ENCODE results near the gene CBR4.
"Not testable (repeated sequence)": the region's sequence is repeated elsewhere in the genome, so short reads cannot be mapped to it uniquely, and the experiment has no call there.

Gene CBR4

DNA sequence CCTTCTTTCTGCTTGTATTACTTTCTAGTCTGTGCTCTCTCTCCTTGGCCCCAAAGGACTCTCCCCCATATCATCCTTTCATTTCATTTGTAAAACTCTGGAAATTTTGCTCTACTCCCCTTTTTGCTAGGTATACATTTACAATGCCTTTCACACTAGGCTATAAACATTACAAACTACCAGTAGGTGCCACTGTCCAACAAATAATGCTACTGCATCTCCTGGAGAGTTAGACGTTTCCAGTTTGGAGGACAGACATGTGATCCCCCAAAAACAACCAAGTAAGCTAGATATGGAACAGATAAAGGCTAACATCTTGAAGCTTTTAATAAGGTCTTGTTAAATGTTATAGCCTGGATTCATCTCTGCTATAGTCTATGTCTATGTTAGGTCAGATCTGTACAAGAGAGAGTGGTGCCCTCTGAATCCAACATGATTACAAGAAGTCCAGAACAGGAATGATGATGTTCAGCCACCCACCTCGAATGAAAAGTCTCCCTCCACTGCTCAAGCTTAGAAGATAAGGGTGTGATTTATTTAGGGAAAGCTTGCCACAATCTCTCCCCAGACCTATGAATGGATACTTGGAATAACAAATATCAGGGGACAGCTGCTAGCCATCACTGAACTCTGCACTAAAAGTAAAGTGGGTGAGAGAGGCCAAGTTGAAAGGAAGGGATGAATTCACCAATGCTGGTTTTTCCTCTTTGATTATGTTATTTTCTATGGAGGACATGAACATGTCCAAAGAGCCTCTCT is 14.3 kb downstream of the CBR4 start:
- no peak overlapping the region for H3K4me3 ChIP-seq (ENCODE audit: low read depth, low read length)
- DNase-seq (ENCODE audit: low read depth, low spot score): peak; percentile 17
- TF ChIP-seq, protein P1, sequence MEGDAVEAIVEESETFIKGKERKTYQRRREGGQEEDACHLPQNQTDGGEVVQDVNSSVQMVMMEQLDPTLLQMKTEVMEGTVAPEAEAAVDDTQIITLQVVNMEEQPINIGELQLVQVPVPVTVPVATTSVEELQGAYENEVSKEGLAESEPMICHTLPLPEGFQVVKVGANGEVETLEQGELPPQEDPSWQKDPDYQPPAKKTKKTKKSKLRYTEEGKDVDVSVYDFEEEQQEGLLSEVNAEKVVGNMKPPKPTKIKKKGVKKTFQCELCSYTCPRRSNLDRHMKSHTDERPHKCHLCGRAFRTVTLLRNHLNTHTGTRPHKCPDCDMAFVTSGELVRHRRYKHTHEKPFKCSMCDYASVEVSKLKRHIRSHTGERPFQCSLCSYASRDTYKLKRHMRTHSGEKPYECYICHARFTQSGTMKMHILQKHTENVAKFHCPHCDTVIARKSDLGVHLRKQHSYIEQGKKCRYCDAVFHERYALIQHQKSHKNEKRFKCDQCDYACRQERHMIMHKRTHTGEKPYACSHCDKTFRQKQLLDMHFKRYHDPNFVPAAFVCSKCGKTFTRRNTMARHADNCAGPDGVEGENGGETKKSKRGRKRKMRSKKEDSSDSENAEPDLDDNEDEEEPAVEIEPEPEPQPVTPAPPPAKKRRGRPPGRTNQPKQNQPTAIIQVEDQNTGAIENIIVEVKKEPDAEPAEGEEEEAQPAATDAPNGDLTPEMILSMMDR (IDR thresholded peaks at IDR 0.05; ENCODE audit: low read depth, low read length): peak; percentile 15
- in situ Hi-C loops (cut with HindIII; ENCODE audit: low sequenced_read_pairs): no loop called here

DNA sequence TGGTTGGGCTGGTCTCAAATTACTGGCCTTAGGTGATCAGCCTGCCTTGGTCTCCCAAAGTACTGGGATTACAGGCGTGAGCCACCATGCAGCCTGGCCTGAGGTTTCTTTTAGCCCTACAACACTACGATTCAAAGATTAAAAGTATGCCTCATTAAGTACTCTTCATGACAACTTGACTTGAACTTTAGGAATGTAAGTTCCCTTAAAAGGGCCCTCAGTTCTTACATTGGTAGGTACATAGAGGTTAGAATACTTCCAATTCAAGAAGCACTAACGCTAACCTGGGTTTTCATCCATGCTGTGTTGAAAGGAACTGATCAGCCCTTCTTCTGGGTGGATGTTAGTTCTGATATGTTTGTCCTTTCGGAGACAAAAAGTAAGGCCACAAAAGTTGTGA is 15.1 kb downstream of the CBR4 start:
- no peak for DNase-seq (ENCODE audit: low read depth, low spot score)
- in situ Hi-C loops (cut with HindIII; ENCODE audit: low sequenced_read_pairs): no loop called here
- no peak overlapping the region for H3K4me3 ChIP-seq (ENCODE audit: low read depth, low read length)
- TF ChIP-seq, protein P1 (IDR thresholded peaks at IDR 0.05; ENCODE audit: low read depth, low read length): no peak

DNA sequence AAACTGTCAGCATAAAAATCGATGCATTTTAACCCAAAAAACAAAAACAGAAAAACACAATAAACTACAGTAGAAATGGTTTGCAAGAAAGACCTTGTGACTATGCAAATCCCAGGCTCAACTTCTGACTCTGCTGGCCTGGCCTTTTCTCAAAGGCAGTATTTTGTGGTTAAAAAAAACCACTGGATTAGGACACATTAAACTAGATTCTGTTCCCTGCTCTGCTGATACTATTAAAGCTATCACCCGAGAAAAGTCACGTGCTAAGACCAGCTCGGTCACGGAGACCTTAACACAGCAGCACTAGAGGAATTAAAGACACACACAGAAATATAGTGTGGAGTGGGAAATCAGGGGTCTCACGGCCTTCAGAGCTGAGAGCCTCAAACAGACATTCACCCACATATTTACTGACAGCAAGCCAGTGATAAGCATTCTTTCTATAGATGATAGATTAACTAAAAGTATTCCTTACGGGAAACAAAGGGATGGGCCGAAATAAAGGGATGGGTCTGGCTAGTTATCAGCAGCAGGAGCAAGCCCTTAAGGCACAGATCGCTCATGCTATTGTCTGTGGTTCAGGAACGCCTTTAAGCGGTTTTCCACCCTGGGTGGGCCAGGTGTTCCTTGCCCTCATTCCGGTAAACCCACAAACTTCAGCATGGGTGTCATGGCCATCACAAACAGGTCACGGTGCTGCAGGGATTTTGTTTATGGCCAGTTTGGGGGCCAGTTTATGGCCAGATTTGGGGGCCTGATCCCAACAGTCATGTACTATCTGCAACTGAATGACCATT is 16.1 kb downstream of the CBR4 start:
- H3K4me3 ChIP-seq (ENCODE audit: low read depth, low read length): no peak overlapping the region
- in situ Hi-C loops (cut with HindIII; ENCODE audit: low sequenced_read_pairs): no loop called here
- DNase-seq (ENCODE audit: low read depth, low spot score): peak; percentile 18
- TF ChIP-seq, protein P1 (IDR thresholded peaks at IDR 0.05; ENCODE audit: low read depth, low read length): no peak

DNA sequence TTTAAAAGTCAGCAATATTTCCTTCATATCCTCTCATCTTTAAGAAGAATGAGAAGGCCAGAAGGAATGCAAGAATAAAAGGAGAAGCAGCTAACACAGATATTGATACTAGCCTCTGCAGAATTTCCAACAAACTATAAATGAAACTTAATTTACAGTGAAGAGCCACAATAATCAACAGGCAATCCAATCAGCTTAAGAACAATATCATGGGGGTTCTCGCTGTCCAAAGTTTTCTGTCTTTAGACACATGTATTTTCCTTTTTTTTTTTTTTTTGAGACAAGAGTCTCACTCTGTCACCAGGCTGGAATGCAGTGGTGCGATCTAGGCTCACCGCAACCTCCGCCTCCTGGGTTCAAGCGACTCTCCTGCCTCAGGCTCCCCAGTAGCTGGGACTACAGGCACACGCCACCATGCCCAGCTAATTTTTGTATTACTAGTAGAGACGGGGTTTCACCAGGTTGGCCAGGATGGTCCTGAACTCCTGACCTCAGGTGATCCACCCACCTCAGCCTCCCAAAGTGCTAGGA is 17.0 kb downstream of the CBR4 start:
- H3K4me3 ChIP-seq (ENCODE audit: low read depth, low read length); in situ Hi-C loops (cut with HindIII; ENCODE audit: low sequenced_read_pairs); DNase-seq (ENCODE audit: low read depth, low spot score): not testable (repeated sequence)

DNA sequence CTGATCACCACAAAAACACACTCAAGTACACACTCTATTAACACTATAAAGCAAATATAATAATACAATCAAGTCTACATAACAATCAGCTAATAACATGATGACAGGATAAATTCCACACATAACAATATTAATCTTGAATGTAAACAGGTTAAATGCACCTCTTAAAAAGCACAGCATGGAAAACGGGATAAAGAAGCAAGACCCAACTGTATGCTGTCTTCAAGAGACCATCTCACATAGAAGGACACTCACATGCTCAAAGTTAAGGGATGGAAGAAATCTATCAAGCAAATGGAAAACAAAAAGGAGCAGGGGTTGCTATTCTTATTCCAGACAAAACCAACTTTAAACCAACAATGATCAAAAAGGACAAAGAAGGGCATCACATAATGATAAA is 28.1 kb downstream of the CBR4 start:
- no peak for DNase-seq (ENCODE audit: low read depth, low spot score)
- H3K4me3 ChIP-seq (ENCODE audit: low read depth, low read length): no peak overlapping the region
- in situ Hi-C loops (cut with HindIII; ENCODE audit: low sequenced_read_pairs): no loop called here
- TF ChIP-seq, protein P1 (IDR thresholded peaks at IDR 0.05; ENCODE audit: low read depth, low read length): no peak

DNA sequence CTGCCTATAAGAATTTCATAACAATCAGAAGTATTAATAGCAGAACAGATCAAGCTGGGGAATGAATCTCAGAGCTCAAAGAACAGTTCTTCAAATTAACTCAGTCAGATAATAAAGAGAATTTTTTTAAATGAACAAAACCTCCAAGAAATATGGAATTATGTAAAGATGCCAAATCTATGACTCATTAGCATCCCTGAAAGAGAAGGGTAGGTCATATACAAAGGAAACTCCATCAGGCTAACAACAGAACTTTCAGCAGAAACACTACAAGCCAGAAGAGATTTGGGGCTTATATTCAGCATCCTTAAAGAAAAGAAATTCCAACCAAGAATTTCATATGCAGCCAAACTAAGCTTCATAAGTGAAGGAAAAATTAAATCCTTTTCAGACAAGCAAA is 28.6 kb downstream of the CBR4 start:
- in situ Hi-C loops (cut with HindIII; ENCODE audit: low sequenced_read_pairs): no loop called here
- no peak overlapping the region for H3K4me3 ChIP-seq (ENCODE audit: low read depth, low read length)
- TF ChIP-seq, protein P1 (IDR thresholded peaks at IDR 0.05; ENCODE audit: low read depth, low read length): no peak
- no peak for DNase-seq (ENCODE audit: low read depth, low spot score)

DNA sequence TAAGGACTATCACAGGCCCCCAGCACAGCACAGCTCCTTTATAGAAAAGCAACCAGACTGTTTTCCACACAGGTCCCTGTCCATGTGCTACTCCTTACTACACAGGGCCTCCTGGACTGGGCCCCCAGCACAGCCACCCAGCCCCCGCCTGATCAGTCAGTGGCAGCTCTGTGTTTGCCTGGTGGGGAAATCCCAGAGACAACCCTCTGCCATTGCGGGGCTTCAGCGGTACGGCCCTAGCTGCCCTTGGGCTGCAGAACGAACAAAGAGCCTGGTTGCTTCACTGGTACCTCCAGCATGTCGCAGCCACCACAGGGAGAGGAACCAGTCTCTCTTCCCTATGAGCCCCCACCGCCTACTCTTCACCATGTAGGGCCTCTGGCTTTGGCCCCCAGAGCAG is 30.7 kb downstream of the CBR4 start:
- in situ Hi-C loops (cut with HindIII; ENCODE audit: low sequenced_read_pairs): no loop called here
- TF ChIP-seq, protein P1 (IDR thresholded peaks at IDR 0.05; ENCODE audit: low read depth, low read length): no peak
- no peak for DNase-seq (ENCODE audit: low read depth, low spot score)
- H3K4me3 ChIP-seq (ENCODE audit: low read depth, low read length): no peak overlapping the region
